ENCODE results near the gene C2CD4D. TPM values are rescaled to one million over a fixed set of nuclear protein-coding genes. Genes with fewer than 3 reads are reported as not detected.
A peak's percentile ranks its signal among the peaks of the same experiment; 100 is the strongest.

The C2CD4D gene
- total and polyA plus RNA-seq, 8 donors = 0.35 to 1.2 (median 0.59) TPM

- TF ChIP-seq CTCF (IDR thresholded peaks at IDR 0.05) = no peak
- WGBS, 2 donors = 63 to 64% methylated on average over 9 of the region's 9 CpGs
- no peak for FAIRE-seq
Observed at GRCh38 chr1:151799179-151800022, 40.2 kb downstream of the C2CD4D start.

GRCh38 chr1:151798571-151798970 lies 41.0 kb downstream of the C2CD4D start:
- 88% methylated on average over 5 of the region's 5 CpGs for WGBS, 2 donors
- H3K27me3 ChIP-seq = no peaks in the 10 kb centered on the region
- FAIRE-seq (no peak), DNase-seq (no peak), ATAC-seq (no peak)
- H3K9me3 ChIP-seq = no peaks in the 10 kb centered on the region
- no peak overlapping the region for H3K27ac ChIP-seq
- no peak for TF ChIP-seq CTCF (IDR thresholded peaks at IDR 0.05)
- H3K36me3 ChIP-seq = no peaks in the 10 kb centered on the region
- H3K4me1 ChIP-seq = no peaks in the 10 kb centered on the region
- H3K4me3 ChIP-seq = no peak overlapping the region
- intact Hi-C loops (cut with DNase I) = no loop called here

More at GRCh38 chr1:151799179-151800022, 40.2 kb downstream of the C2CD4D start:
- ATAC-seq (no peak), DNase-seq (no peak)
- Histone ChIP-seq H3K36me3 (no peaks in the 10 kb centered on the region), H3K27ac (no peak overlapping the region), H3K4me1 (no peaks in the 10 kb centered on the region), H3K27me3 (no peaks in the 10 kb centered on the region), H3K4me3 (no peak overlapping the region), H3K9me3 (no peaks in the 10 kb centered on the region)
- intact Hi-C loops (cut with DNase I) = no loop called here

- Histone ChIP-seq H3K27me3 (no peaks in the 10 kb centered on the region), H3K36me3 (no peaks in the 10 kb centered on the region), H3K4me1 (peaks cover 0 to 11% (median 0%) of the 10 kb centered on the region in 3 donors), H3K4me3 (peak overlapping the region; percentile 47 to 69 (median 55)), H3K9me3 (no peaks in the 10 kb centered on the region), H3K27ac (peak overlapping the region; percentile 30 to 62 (median 50))
- FAIRE-seq (no peak), DNase-seq (peak in 1 of 6 donors; percentile 64), ATAC-seq (peak; percentile 11 to 48 (median 28))
- WGBS, 2 donors = 1% methylated on average over 52 of the region's 52 CpGs
- TF ChIP-seq CTCF (IDR thresholded peaks at IDR 0.05) = no peak
- intact Hi-C loops (cut with DNase I) = no loop called here
Observed at GRCh38 chr1:151790940-151791651, 48.5 kb downstream of the C2CD4D start.

GRCh38 chr1:151790071-151790939 lies 49.3 kb downstream of the C2CD4D start, which contains the start of gene TDRKH:
TSS of gene TDRKH (minus strand) at chr1:151790500. CDS start at chr1:151783022, 7,478 bp downstream.
- peak in 1 of 4 donors; percentile 6 for TF ChIP-seq CTCF (IDR thresholded peaks at IDR 0.05)
- H3K27me3 ChIP-seq = no peaks in the 10 kb centered on the region
- intact Hi-C loops (cut with DNase I) = no loop called here
- FAIRE-seq (peak; percentile 98), ATAC-seq (peak; percentile 96 to 99 (median 98)), DNase-seq (peak; percentile 94 to 99 (median 99))
- no peaks in the 10 kb centered on the region for H3K9me3 ChIP-seq
- H3K4me3 ChIP-seq = peak within 1 kb of the TSS; percentile 49 to 69 (median 62)
- H3K4me1 ChIP-seq = peaks cover 0 to 11% (median 0%) of the 10 kb centered on the region in 3 donors
- H3K27ac ChIP-seq = peak within 1 kb of the TSS; percentile 30 to 62 (median 50)
- WGBS, 2 donors = 0 to 1% methylated on average over 58 of the region's 58 CpGs
- H3K36me3 ChIP-seq = no peaks in the 10 kb centered on the region

Other genes with a start within 250 kb of the C2CD4D start
- gene SNX27, start 227.8 kb downstream of the C2CD4D start, total RNA-seq = 10 to 100 TPM; 10.2 to 23.4 (median 13.0) TPM
- 1 to 10 TPM; 5.9 to 6.5 TPM for gene SNX27, start 227.8 kb downstream of the C2CD4D start, polyA plus RNA-seq
- gene CELF3, start 123.0 kb downstream of the C2CD4D start, total RNA-seq = 1 to 10 TPM; 1.1 to 8.6 (median 3.6) TPM
- gene CELF3, start 123.0 kb downstream of the C2CD4D start, polyA plus RNA-seq = 10 to 100 TPM; 39.2 to 76.3 TPM
- gene RIIAD1, start 118.3 kb downstream of the C2CD4D start, total RNA-seq = under 1 TPM in 4 of 6 donors, not detected in 2; 0.56 to 0.69 (median 0.63) TPM
- 1 to 10 TPM; 3.7 to 7.5 TPM for gene RIIAD1, start 118.3 kb downstream of the C2CD4D start, polyA plus RNA-seq
- 10 to 100 TPM; 21.8 to 27.9 (median 24.6) TPM for gene MRPL9, start 76.3 kb downstream of the C2CD4D start, total RNA-seq
- 10 to 100 TPM; 47.0 to 61.9 TPM for gene MRPL9, start 76.3 kb downstream of the C2CD4D start, polyA plus RNA-seq
- gene TDRKH, start 49.3 kb downstream of the C2CD4D start, total RNA-seq = 1 to 10 TPM; 2.6 to 7.5 (median 4.1) TPM
- gene TDRKH, start 49.3 kb downstream of the C2CD4D start, polyA plus RNA-seq = 1 to 10 TPM; 2.6 to 4.2 TPM
- gene LINGO4, start 34.4 kb downstream of the C2CD4D start, total RNA-seq = under 1 TPM; 0.15 to 0.52 (median 0.26) TPM
- gene LINGO4, start 34.4 kb downstream of the C2CD4D start, polyA plus RNA-seq = under 1 TPM; 0.27 to 0.89 TPM
- 10 to 100 TPM; 11.9 to 28.8 (median 23.1) TPM for gene RORC, start 8.0 kb downstream of the C2CD4D start, total RNA-seq
- 10 to 100 TPM; 17.1 to 36.7 TPM for gene RORC, start 8.0 kb downstream of the C2CD4D start, polyA plus RNA-seq
- under 1 TPM in 1 of 6 donors, not detected in 5; 0.17 TPM for gene THEM5, start 13.9 kb upstream of the C2CD4D start, total RNA-seq
- not detected for gene THEM5, start 13.9 kb upstream of the C2CD4D start, polyA plus RNA-seq
- gene THEM4, start 69.7 kb upstream of the C2CD4D start, total RNA-seq = 10 to 100 TPM in 1 of 6 donors, 1 to 10 TPM in 5; 6.1 to 11.3 (median 8.0) TPM
- gene THEM4, start 69.7 kb upstream of the C2CD4D start, polyA plus RNA-seq = 10 to 100 TPM; 17.8 to 27.8 TPM
- gene S100A10, start 154.0 kb upstream of the C2CD4D start, total RNA-seq = 100 to 1,000 TPM in 2 of 6 donors, 10 to 100 TPM in 4; 34.3 to 211 (median 74.6) TPM
- 100 to 1,000 TPM; 203 to 269 TPM for gene S100A10, start 154.0 kb upstream of the C2CD4D start, polyA plus RNA-seq
- 100 to 1,000 TPM in 2 of 6 donors, 10 to 100 TPM in 4; 23.6 to 291 (median 61.9) TPM for gene S100A11, start 197.2 kb upstream of the C2CD4D start, total RNA-seq
- gene S100A11, start 197.2 kb upstream of the C2CD4D start, polyA plus RNA-seq = 100 to 1,000 TPM; 239 to 433 TPM
- not detected for gene TCHHL1, start 249.2 kb upstream of the C2CD4D start, total RNA-seq
- gene TCHHL1, start 249.2 kb upstream of the C2CD4D start, polyA plus RNA-seq = not detected

Data from pancreas (tissue), 10 donors.